Prostate gland (tissue), 2 donors: Measurements from ENCODE around the gene ZNF700.

Experiments used
- CTCF ChIP-seq, 4 experiments: fragments of 200-600 bp in 2 of 4; fragments of 450-650 bp in 2 of 4; sonication (generic) in 2 of 4; IDR thresholded peaks; 1 replicate in 3 of 4; 2 replicates in 1 of 4; pipeline ENCODE4 v1.5.1; 2016 to 2019; ENCODE audit warnings: antibody characterized with exemption in 4 of 4, mild to moderate bottlenecking in 2 of 4, moderate library complexity in 2 of 4
- POLR2A ChIP-seq: fragments of 450-650 bp; IDR thresholded peaks from one replicate; pipeline ENCODE4 v1.6.1; 2016; ENCODE audit warnings: antibody characterized with exemption, mild to moderate bottlenecking
- POLR2AphosphoS5 ChIP-seq: sonication (generic); formaldehyde crosslinking; IDR thresholded peaks from one replicate; pipeline ENCODE4 v1.6.1; 2017; ENCODE audit warnings: antibody characterized with exemption

GRCh38 chr19:11964496-11964857 is 39.6 kb downstream of the ZNF700 start:
- TF ChIP-seq CTCF (IDR thresholded peaks at IDR 0.05) (peak in 1 of 4 experiments; percentile 27), POLR2A (no peak), POLR2AphosphoS5 (no peak)
